HepG2 (cell line): ENCODE measurements around the gene SLC4A9. TPM values are rescaled to one million over a fixed set of nuclear protein-coding genes. Genes with fewer than 3 reads are reported as not detected.

Source experiments
- ATAC-seq: fragments of 200-7000 bp; cut with Tn5 transposase; 3 replicates; pipeline ENCODE4 v1.9.1; 2020; ENCODE audit warnings: mild to moderate bottlenecking, moderate library complexity
- BruUV-seq: library from RNA; stranded (reverse); fragments of 400-500 nt; replicated peaks from 2 replicates; lab custom pipeline; 2021; lab: Mats Ljungman, UMichigan
- CTCF ChIA-PET: fragments of 300-600 bp; formaldehyde crosslinking; extraction: SDS; loops from one replicate; lab custom pipeline; 2021; ENCODE audit warnings: low total read pairs, inconsistent platforms, low intra/inter-chr PET ratio; lab: Yijun Ruan, JAX
- POLR2A ChIA-PET: fragments of 350-600 bp; sonication (Branson Sonifier 250); formaldehyde crosslinking; loops from one replicate; lab custom pipeline; 2020; ENCODE audit warnings: antibody characterized with exemption, inconsistent platforms; lab: Yijun Ruan, JAX
- DNase-seq: peaks from one replicate; pipeline ENCODE4 v3.0.0-alpha.2; 2015; ENCODE audit warnings: low spot score
- FAIRE-seq: peaks from 3 replicates; lab custom pipeline; 2011; peaks lifted over from hg19 to GRCh38; lab: Jason Lieb, UNC
- H2AFZ ChIP-seq: one replicate; pipeline ENCODE4 v1.6.1; 2011; ENCODE audit warnings: low read length, inconsistent platforms
- H3K27ac ChIP-seq: fragments of 300-600 bp; 3 replicates; pipeline ENCODE4 v1.8.0; 2011; ENCODE audit warnings: mixed run types, mild to moderate bottlenecking, mixed read lengths, low read length, inconsistent platforms; ENCODE audit not compliant: insufficient read depth; ENCODE audit errors: extremely low read length
- H3K27me3 ChIP-seq, 2 experiments: fragments of 200-600 bp in 1 of 2; 2 replicates in 1 of 2; 3 replicates in 1 of 2; pipeline versions ENCODE4 v1.6.0 to v1.8.0; 2011; ENCODE audit warnings: low read length in 2 of 2, mild to moderate bottlenecking in 2 of 2, moderate library complexity in 2 of 2, inconsistent platforms in 1 of 2; ENCODE audit not compliant: insufficient read depth in 2 of 2, control insufficient read depth in 1 of 2
- H3K36me3 ChIP-seq, 2 experiments: fragments of 200-600 bp in 1 of 2; replicated peaks in 1 of 2; 2 replicates in 1 of 2; 3 replicates in 1 of 2; pipeline versions ENCODE4 v1.5.1 to v1.8.0; 2011; ENCODE audit warnings: low read length in 2 of 2, inconsistent platforms in 1 of 2; ENCODE audit not compliant: insufficient read depth in 2 of 2, control insufficient read depth in 1 of 2
- H3K4me1 ChIP-seq: 2 replicates; pipeline ENCODE4 v1.5.1; 2012; ENCODE audit warnings: low read length, inconsistent platforms; ENCODE audit not compliant: insufficient read depth
- H3K4me2 ChIP-seq: 2 replicates; pipeline ENCODE4 v1.6.0; 2011; ENCODE audit warnings: low read depth, low read length, inconsistent platforms
- H3K4me3 ChIP-seq, 3 experiments: fragments of 200-600 bp in 1 of 3; sonication (generic), shearing (Covaris generic) in 1 of 3; replicated peaks in 1 of 3; 2 replicates each; pipeline ENCODE4 v1.5.1; 2011 to 2016; ENCODE audit warnings: low read length in 3 of 3, inconsistent platforms in 2 of 3, low read depth in 2 of 3, mild to moderate bottlenecking in 2 of 3, control low read depth in 1 of 3, mixed read lengths in 1 of 3; ENCODE audit not compliant: insufficient read depth in 1 of 3
- H3K79me2 ChIP-seq: one replicate; pipeline ENCODE4 v1.6.1; 2011; ENCODE audit warnings: low read length, inconsistent platforms; ENCODE audit not compliant: insufficient read depth
- H3K9ac ChIP-seq: 2 replicates; pipeline ENCODE4 v1.6.0; 2011; ENCODE audit warnings: mild to moderate bottlenecking, low read depth, low read length, inconsistent platforms; ENCODE audit not compliant: insufficient read depth
- H3K9me3 ChIP-seq: 2 replicates; pipeline ENCODE4 v1.5.1; 2012; ENCODE audit warnings: mild to moderate bottlenecking, low read length
- H4K20me1 ChIP-seq: 2 replicates; pipeline ENCODE4 v1.6.0; 2011; ENCODE audit warnings: inconsistent platforms, mild to moderate bottlenecking, low read length, moderate library complexity; ENCODE audit not compliant: insufficient read depth
- DMTF1 ChIP-seq: sonication (generic); formaldehyde crosslinking; IDR thresholded peaks from 2 replicates; pipeline ENCODE4 v1.4.0; 2020; ENCODE audit warnings: mild to moderate bottlenecking, missing genetic modification reagents
- FUBP1 ChIP-seq: sonication (generic); formaldehyde crosslinking; IDR thresholded peaks from 2 replicates; pipeline ENCODE4 v1.5.1; 2020; ENCODE audit warnings: missing genetic modification reagents, mild to moderate bottlenecking, borderline replicate concordance
- MIER2 ChIP-seq: IDR thresholded peaks from 2 replicates; pipeline ENCODE4 v1.6.1; 2016; ENCODE audit warnings: missing biosample characterization, missing genetic modification reagents
- MLX ChIP-seq: IDR thresholded peaks from 2 replicates; pipeline ENCODE4 v1.6.1; 2016
- SP140L ChIP-seq: sonication (generic); formaldehyde crosslinking; IDR thresholded peaks from 2 replicates; pipeline ENCODE4 v1.4.0; 2020; ENCODE audit warnings: missing genetic modification reagents, borderline replicate concordance
- TCF7 ChIP-seq: sonication (generic); IDR thresholded peaks from 2 replicates; pipeline ENCODE4 v1.6.1; 2016; ENCODE audit warnings: antibody characterized with exemption, low read depth
- ZFYVE20 ChIP-seq: sonication (generic); formaldehyde crosslinking; IDR thresholded peaks from 2 replicates; pipeline ENCODE4 v1.8.0; 2023; ENCODE audit warnings: low read depth, mild to moderate bottlenecking, moderate library complexity, missing genetic modification reagents, borderline replicate concordance
- ZNF746 ChIP-seq: sonication (generic); formaldehyde crosslinking; IDR thresholded peaks from 2 replicates; pipeline ENCODE4 v1.8.0; 2022; ENCODE audit warnings: mild to moderate bottlenecking, missing genetic modification reagents
- ZNF770 ChIP-seq: sonication (generic); formaldehyde crosslinking; IDR thresholded peaks from 2 replicates; pipeline ENCODE4 v1.5.0; 2020; ENCODE audit warnings: mild to moderate bottlenecking, missing genetic modification reagents
- ZSCAN21 ChIP-seq: sonication (generic); formaldehyde crosslinking; IDR thresholded peaks from 2 replicates; pipeline ENCODE4 v1.8.0; 2022; ENCODE audit warnings: mild to moderate bottlenecking, missing genetic modification reagents, moderate library complexity, borderline replicate concordance
- WGBS: methylation state at CpG from one replicate; pipeline ENCODE4 v1.1.6; 2017; ENCODE audit warnings: low lambda C conversion rate; 5-methylcytosine and 5-hydroxymethylcytosine counted together
- in situ Hi-C: cut with HindIII; loops from 2 replicates; pipeline ENCODE4 v1.10.0; 2017; ENCODE audit warnings: low pct_unique_long_range_greater_than_20kb; ENCODE audit not compliant: extremely low pct_ligation_motif_present
- intact Hi-C: fragments of 100-400 bp; cut with micrococcal nuclease; formaldehyde crosslinking; loops from one replicate; pipeline ENCODE4 v1.10.0; 2022; ENCODE audit not compliant: unreplicated experiment
- polyA plus RNA-seq, 8 experiments: library from polyadenylated mRNA; depleted of rRNA in 3 of 8; stranded (reverse) in 7 of 8; unstranded in 1 of 8; fragments of >200 nt; fragmentation: Illumina TruSeq in 4 of 8; extraction: Trizol in 4 of 8; gene quantifications; 2 replicates each; pipeline versions ENCODE4 v1.2.1 to v1.2.3, GENCODE V29; 2011 to 2016; ENCODE audit warnings: low read depth in 4 of 8, missing spikeins in 1 of 8, mixed read lengths in 1 of 8; ENCODE audit not compliant: insufficient read depth in 1 of 8
- total RNA-seq, 5 experiments: library from RNA; depleted of rRNA; stranded (reverse); fragments of >200 nt; fragmentation: Illumina TruSeq; extraction: Trizol; gene quantifications; 2 replicates each; pipeline ENCODE4 v1.2.3, GENCODE V29; 2016; ENCODE audit warnings: low read depth in 1 of 5
- TF ChIP-seq, protein P1 (sequence below): IDR thresholded peaks from 2 replicates; pipeline ENCODE4 v1.6.1; 2016; ENCODE audit warnings: low read depth

SLC4A9 gene
- total and polyA plus RNA-seq, 2 of the 13 experiments (the other 11 are each of a cell fraction or from before 2014, with no cell fraction given): not detected

GRCh38 chr5:140367256-140368013 lies 7.4 kb downstream of the SLC4A9 start:
- in situ Hi-C loops (loop anchor here (10.0 kb wide), 1 partner anchor 367 kb away; no protein-coding TSS in a partner anchor), intact Hi-C loops (no loop called here)
- DNase-seq (no peak), FAIRE-seq (no peak), ATAC-seq (peak; percentile 38)
- H4K20me1 ChIP-seq: no peaks in the 10 kb centered on the region
- no peaks in the 10 kb centered on the region for H3K36me3 ChIP-seq
- H3K4me3 ChIP-seq: no peak overlapping the region
- no peak overlapping the region for H3K27ac ChIP-seq
- CTCF ChIA-PET: no interaction called here
- H3K9me3 ChIP-seq: no peaks in the 10 kb centered on the region
- H3K4me2 ChIP-seq: no peak overlapping the region
- no peak overlapping the region for H2AFZ ChIP-seq
- H3K4me1 ChIP-seq: peaks cover 21% of the 10 kb centered on the region
- no peaks in the 10 kb centered on the region for H3K79me2 ChIP-seq
- H3K27me3 ChIP-seq: peaks cover 0 to 8% of the 10 kb centered on the region in 2 experiments; a peak in 1 of 5 replicates
- POLR2A ChIA-PET: no interaction called here
- BruUV-seq: no TSS peak
- WGBS: 9% methylated on average over 4 of the region's 8 CpGs
- no peak overlapping the region for H3K9ac ChIP-seq
- TF ChIP-seq MIER2 (CRISPR knock-in tag) (no peak), FUBP1 (CRISPR knock-in tag) (no peak), ZNF770 (CRISPR knock-in tag) (no peak), ZNF746 (CRISPR knock-in tag) (no peak), MLX (no peak), ZSCAN21 (no peak), SP140L (no peak), TCF7 (no peak), ZFYVE20 (CRISPR knock-in tag) (no peak), DMTF1 (CRISPR knock-in tag) (no peak)
- TF ChIP-seq, protein P1, sequence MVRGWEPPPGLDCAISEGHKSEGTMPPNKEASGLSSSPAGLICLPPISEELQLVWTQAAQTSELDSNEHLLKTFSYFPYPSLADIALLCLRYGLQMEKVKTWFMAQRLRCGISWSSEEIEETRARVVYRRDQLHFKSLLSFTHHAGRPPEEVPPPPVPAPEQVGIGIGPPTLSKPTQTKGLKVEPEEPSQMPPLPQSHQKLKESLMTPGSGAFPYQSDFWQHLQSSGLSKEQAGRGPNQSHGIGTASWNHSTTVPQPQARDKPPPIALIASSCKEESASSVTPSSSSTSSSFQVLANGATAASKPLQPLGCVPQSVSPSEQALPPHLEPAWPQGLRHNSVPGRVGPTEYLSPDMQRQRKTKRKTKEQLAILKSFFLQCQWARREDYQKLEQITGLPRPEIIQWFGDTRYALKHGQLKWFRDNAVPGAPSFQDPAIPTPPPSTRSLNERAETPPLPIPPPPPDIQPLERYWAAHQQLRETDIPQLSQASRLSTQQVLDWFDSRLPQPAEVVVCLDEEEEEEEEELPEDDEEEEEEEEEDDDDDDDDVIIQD (CRISPR knock-in tag): no peak
